Type B pancreatic cell (in vitro differentiated cells): Measurements from ENCODE around the gene SLCO2B1. TPM values are rescaled to one million over a fixed set of nuclear protein-coding genes. Genes with fewer than 3 reads are reported as not detected.

Experiments used
- DNase-seq: peaks from one replicate; pipeline ENCODE4 v3.0.0; 2021; ENCODE audit warnings: mixed read lengths; ENCODE audit not compliant: unreplicated experiment; ENCODE audit errors: extremely low spot score
- H3K27ac Mint-ChIP-seq: 2 replicates; pipeline ENCODE4 v1.8.0; 2021; ENCODE audit warnings: mild to moderate bottlenecking, mixed read lengths
- H3K27me3 Mint-ChIP-seq: 2 replicates; pipeline ENCODE4 v1.8.0; 2021; ENCODE audit warnings: mixed read lengths
- H3K36me3 Mint-ChIP-seq: 2 replicates; pipeline ENCODE4 v1.8.0; 2021; ENCODE audit warnings: mixed read lengths
- H3K4me1 Mint-ChIP-seq: one replicate; pipeline ENCODE4 v1.8.0; 2021; ENCODE audit warnings: mixed read lengths; ENCODE audit not compliant: unreplicated experiment
- H3K4me3 Mint-ChIP-seq: 2 replicates; pipeline ENCODE4 v1.8.0; 2021; ENCODE audit warnings: mild to moderate bottlenecking, mixed read lengths
- H3K9me3 Mint-ChIP-seq: 2 replicates; pipeline ENCODE4 v1.8.0; 2021; ENCODE audit warnings: mixed read lengths
- CTCF ChIP-seq: fragments of 200-600 bp; sonication (generic); conservative IDR thresholded peaks from 2 replicates; pipeline ENCODE4 v1.5.0; 2021; ENCODE audit warnings: antibody characterized with exemption, mild to moderate bottlenecking
- total RNA-seq: library from RNA; stranded (reverse); gene quantifications from 2 replicates; pipeline ENCODE4 v1.2.1, GENCODE V29; 2021; ENCODE audit warnings: low replicate concordance

SLCO2B1 gene
- total RNA-seq, 1 donor from 2014 or later = 5.6 TPM

GRCh38 chr11:75107187-75107586, 43.7 kb upstream of the SLCO2B1 start:
- no peak overlapping the region for H3K4me3 Mint-ChIP-seq
- peaks cover 3% of the 10 kb centered on the region for H3K36me3 Mint-ChIP-seq
- H3K9me3 Mint-ChIP-seq = no peaks in the 10 kb centered on the region
- H3K4me1 Mint-ChIP-seq = no peaks in the 10 kb centered on the region
- no peak for DNase-seq
- peaks cover 7% of the 10 kb centered on the region for H3K27me3 Mint-ChIP-seq
- TF ChIP-seq CTCF = no peak
- no peak overlapping the region for H3K27ac Mint-ChIP-seq

- DNase-seq = no peak
- Mint-ChIP-seq H3K4me1 (no peaks in the 10 kb centered on the region), H3K27ac (no peak overlapping the region), H3K4me3 (no peak overlapping the region), H3K27me3 (peaks cover 7% of the 10 kb centered on the region), H3K36me3 (peaks cover 3% of the 10 kb centered on the region), H3K9me3 (no peaks in the 10 kb centered on the region)
- no peak for TF ChIP-seq CTCF
Measured at GRCh38 chr11:75112200-75112599, 38.7 kb upstream of the SLCO2B1 start.

GRCh38 chr11:75113030-75113429, 37.9 kb upstream of the SLCO2B1 start:
- TF ChIP-seq CTCF = no peak
- Mint-ChIP-seq H3K36me3 (peaks cover 3% of the 10 kb centered on the region), H3K4me3 (no peak overlapping the region), H3K27me3 (peaks cover 7% of the 10 kb centered on the region), H3K27ac (no peak overlapping the region), H3K4me1 (no peaks in the 10 kb centered on the region), H3K9me3 (no peaks in the 10 kb centered on the region)
- no peak for DNase-seq

- Mint-ChIP-seq H3K4me1 (no peaks in the 10 kb centered on the region), H3K9me3 (no peaks in the 10 kb centered on the region), H3K36me3 (peaks cover 3% of the 10 kb centered on the region), H3K4me3 (no peak overlapping the region), H3K27me3 (peaks cover 7% of the 10 kb centered on the region), H3K27ac (no peak overlapping the region)
- DNase-seq = no peak
- TF ChIP-seq CTCF = no peak
Measured at GRCh38 chr11:75114465-75114864, 36.4 kb upstream of the SLCO2B1 start.

GRCh38 chr11:75118577-75118976, 32.3 kb upstream of the SLCO2B1 start:
- Mint-ChIP-seq H3K36me3 (no peaks in the 10 kb centered on the region), H3K27me3 (peaks cover 5% of the 10 kb centered on the region), H3K27ac (no peak overlapping the region), H3K4me3 (no peak overlapping the region), H3K9me3 (no peaks in the 10 kb centered on the region), H3K4me1 (no peaks in the 10 kb centered on the region)
- TF ChIP-seq CTCF = no peak
- no peak for DNase-seq

- H3K36me3 Mint-ChIP-seq = no peaks in the 10 kb centered on the region
- no peak overlapping the region for H3K4me3 Mint-ChIP-seq
- no peak for DNase-seq
- no peak overlapping the region for H3K27ac Mint-ChIP-seq
- H3K9me3 Mint-ChIP-seq = peaks cover 6% of the 10 kb centered on the region
- H3K27me3 Mint-ChIP-seq = peaks cover 21% of the 10 kb centered on the region
- TF ChIP-seq CTCF = no peak
- H3K4me1 Mint-ChIP-seq = no peaks in the 10 kb centered on the region
Measured at GRCh38 chr11:75126564-75126963, 24.3 kb upstream of the SLCO2B1 start.
